EL (cell line): ENCODE measurements around the gene NFASC.
A peak's percentile ranks its signal among the peaks of the same experiment; 100 is the strongest.

ENCODE experiments used
- DNase-seq: peaks from one replicate; pipeline ENCODE4 v3.0.0-alpha.2; 2016

Gene NFASC

GRCh38 chr1:204870160-204870912 is at the start of gene NFASC:
TSS of gene NFASC (plus strand) at chr1:204870862. CDS start at chr1:204944316, 73,454 bp downstream.
- DNase-seq = no peak

GRCh38 chr1:204821476-204821875 is 49.2 kb upstream of the NFASC start:
- no peak for DNase-seq

GRCh38 chr1:204821924-204822323 is 48.7 kb upstream of the NFASC start:
- DNase-seq = no peak

- DNase-seq = peak; percentile 23
These were observed 43.7 kb upstream of the NFASC start for GRCh38 chr1:204826970-204827369.

GRCh38 chr1:204828352-204828850 is 42.3 kb upstream of the NFASC start:
- DNase-seq = peak; percentile 75

GRCh38 chr1:204829133-204829825 is 41.4 kb upstream of the NFASC start:
- peak; percentile 11 for DNase-seq

GRCh38 chr1:204830747-204831146 is 39.9 kb upstream of the NFASC start:
- DNase-seq = no peak

- DNase-seq = no peak
These were observed 39.5 kb upstream of the NFASC start for GRCh38 chr1:204831186-204831585.

GRCh38 chr1:204834336-204834735 is 36.3 kb upstream of the NFASC start:
- DNase-seq = no peak

- no peak for DNase-seq
These were observed 35.9 kb upstream of the NFASC start for GRCh38 chr1:204834752-204835151.

- no peak for DNase-seq
These were observed 34.9 kb upstream of the NFASC start for GRCh38 chr1:204835737-204836136.

- DNase-seq = peak; percentile 52
These were observed 33.8 kb upstream of the NFASC start for GRCh38 chr1:204836856-204837255.

GRCh38 chr1:204837440-204838084 is 33.1 kb upstream of the NFASC start:
- DNase-seq = peak; percentile 52

GRCh38 chr1:204841316-204841715 is 29.3 kb upstream of the NFASC start:
- DNase-seq = no peak

- no peak for DNase-seq
These were observed 28.9 kb upstream of the NFASC start for GRCh38 chr1:204841798-204842197.

GRCh38 chr1:204842369-204842768 is 28.3 kb upstream of the NFASC start:
- no peak for DNase-seq

- peak; percentile 19 for DNase-seq
These were observed 27.8 kb upstream of the NFASC start for GRCh38 chr1:204842892-204843291.

- DNase-seq = no peak
These were observed 24.1 kb upstream of the NFASC start for GRCh38 chr1:204846546-204846945.

- no peak for DNase-seq
These were observed 22.1 kb upstream of the NFASC start for GRCh38 chr1:204848579-204848978.

- DNase-seq = no peak
These were observed 17.8 kb upstream of the NFASC start for GRCh38 chr1:204852854-204853253.

- no peak for DNase-seq
These were observed 17.2 kb upstream of the NFASC start for GRCh38 chr1:204853436-204853835.

- no peak for DNase-seq
These were observed 16.4 kb upstream of the NFASC start for GRCh38 chr1:204854286-204854685.

- DNase-seq = no peak
These were observed 12.3 kb upstream of the NFASC start for GRCh38 chr1:204858363-204858821.

GRCh38 chr1:204859861-204860267 is 10.8 kb upstream of the NFASC start:
- DNase-seq = no peak
